Measurements from ENCODE around the gene NHEJ1.

- no peak for TF ChIP-seq TAF1 (IDR thresholded peaks at IDR 0.05; ENCODE audit: low read depth, low read length)
- no peak for TF ChIP-seq POLR2A (IDR thresholded peaks at IDR 0.05; ENCODE audit: low read depth, low read length)
- no peak for TF ChIP-seq POLR2AphosphoS5 (IDR thresholded peaks at IDR 0.05; ENCODE audit: low read depth, low read length)
- no peak for TF ChIP-seq SPI1 (IDR thresholded peaks at IDR 0.05; ENCODE audit: low read depth, low read length)
Measured at GRCh38 chr2:219058541-219059374, 101.9 kb downstream of the NHEJ1 start.

Measured in GM12891 (cell line).